ENCODE data around the gene ATCAY. TPM values are rescaled to one million over a fixed set of nuclear protein-coding genes. Genes with fewer than 3 reads are reported as not detected.

The ATCAY gene
- total RNA-seq, 3 donors from 2014 or later (not counting 1 experiment from before 2014, with no cell fraction given), result not detected

DNA sequence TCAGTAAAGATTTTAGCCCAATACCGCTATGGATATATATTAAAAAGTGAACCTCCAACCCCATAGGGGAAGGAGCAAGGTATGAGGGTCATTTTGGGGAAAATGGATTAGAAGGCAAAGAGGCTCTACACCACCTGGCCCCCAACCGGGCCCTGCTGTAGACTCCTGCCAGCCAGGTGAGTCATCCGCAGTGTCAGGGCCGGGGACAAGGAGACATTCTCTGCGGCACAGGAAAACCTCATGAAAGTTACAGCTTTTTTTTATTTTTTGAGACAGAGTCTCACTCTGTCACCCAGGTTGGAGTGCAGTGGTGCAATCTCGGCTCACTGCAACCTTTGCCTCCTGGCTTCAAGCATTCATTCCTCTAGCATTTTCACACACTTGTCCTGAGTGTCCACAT, 43.6 kb upstream of the ATCAY start:
- no peaks in the 10 kb centered on the region for H3K9me3 Mint-ChIP-seq
- H3K4me1 Mint-ChIP-seq, result no peaks in the 10 kb centered on the region
- no peak overlapping the region for H3K4me3 Mint-ChIP-seq
- peaks cover 0 to 2% of the 10 kb centered on the region in 2 donors for H3K27me3 Mint-ChIP-seq (ENCODE audit: low read depth in 2 of 2)
- H3K36me3 Mint-ChIP-seq, result no peaks in the 10 kb centered on the region
- ATAC-seq (no peak), DNase-seq (no peak)
- H3K4me1 ChIP-seq (ENCODE audit: control insufficient read depth, insufficient read depth, low read length), result no peaks in the 10 kb centered on the region
- H3K36me3 ChIP-seq (ENCODE audit: control insufficient read depth, insufficient read depth, low read length), result no peaks in the 10 kb centered on the region
- intact Hi-C loops (cut with micrococcal nuclease), result no loop called here
- H3K9me3 ChIP-seq (ENCODE audit: control insufficient read depth, insufficient read depth, low read length), result no peaks in the 10 kb centered on the region
- 92% methylated on average over 5 of the region's 6 CpGs for WGBS (ENCODE audit: insufficient coverage)
- H3K27ac Mint-ChIP-seq, result no peak overlapping the region
- TF ChIP-seq, protein P1, sequence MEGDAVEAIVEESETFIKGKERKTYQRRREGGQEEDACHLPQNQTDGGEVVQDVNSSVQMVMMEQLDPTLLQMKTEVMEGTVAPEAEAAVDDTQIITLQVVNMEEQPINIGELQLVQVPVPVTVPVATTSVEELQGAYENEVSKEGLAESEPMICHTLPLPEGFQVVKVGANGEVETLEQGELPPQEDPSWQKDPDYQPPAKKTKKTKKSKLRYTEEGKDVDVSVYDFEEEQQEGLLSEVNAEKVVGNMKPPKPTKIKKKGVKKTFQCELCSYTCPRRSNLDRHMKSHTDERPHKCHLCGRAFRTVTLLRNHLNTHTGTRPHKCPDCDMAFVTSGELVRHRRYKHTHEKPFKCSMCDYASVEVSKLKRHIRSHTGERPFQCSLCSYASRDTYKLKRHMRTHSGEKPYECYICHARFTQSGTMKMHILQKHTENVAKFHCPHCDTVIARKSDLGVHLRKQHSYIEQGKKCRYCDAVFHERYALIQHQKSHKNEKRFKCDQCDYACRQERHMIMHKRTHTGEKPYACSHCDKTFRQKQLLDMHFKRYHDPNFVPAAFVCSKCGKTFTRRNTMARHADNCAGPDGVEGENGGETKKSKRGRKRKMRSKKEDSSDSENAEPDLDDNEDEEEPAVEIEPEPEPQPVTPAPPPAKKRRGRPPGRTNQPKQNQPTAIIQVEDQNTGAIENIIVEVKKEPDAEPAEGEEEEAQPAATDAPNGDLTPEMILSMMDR (IDR thresholded peaks at IDR 0.05), result no peak
- H3K27me3 ChIP-seq (ENCODE audit: control insufficient read depth, insufficient read depth, low read length), result no peaks in the 10 kb centered on the region
- no peak overlapping the region for H3K4me3 ChIP-seq (ENCODE audit: low read length)
- H3K27ac ChIP-seq (ENCODE audit: low read length), result no peak overlapping the region

DNA sequence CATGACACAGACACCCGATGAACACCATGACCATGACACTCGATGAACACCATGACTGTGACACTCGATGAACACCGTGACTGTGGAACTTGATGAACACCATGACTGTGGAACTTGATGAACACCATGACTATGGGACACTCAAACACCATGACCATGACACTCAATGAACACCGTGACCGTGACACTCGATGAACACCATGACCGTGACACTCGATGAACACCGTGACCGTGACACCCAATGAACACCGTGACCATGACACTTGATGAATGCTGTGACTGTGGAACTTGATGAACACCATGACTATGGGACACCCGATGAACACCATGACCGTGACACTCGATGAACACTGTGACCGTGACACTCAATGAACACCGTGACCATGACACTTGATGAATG, 43.2 kb upstream of the ATCAY start:
- Histone ChIP-seq H3K4me3 (ENCODE audit: low read length) (no peak overlapping the region), H3K36me3 (ENCODE audit: control insufficient read depth, insufficient read depth, low read length) (no peaks in the 10 kb centered on the region), H3K27ac (ENCODE audit: low read length) (no peak overlapping the region), H3K4me1 (ENCODE audit: control insufficient read depth, insufficient read depth, low read length) (no peaks in the 10 kb centered on the region), H3K27me3 (ENCODE audit: control insufficient read depth, insufficient read depth, low read length) (no peaks in the 10 kb centered on the region), H3K9me3 (ENCODE audit: control insufficient read depth, insufficient read depth, low read length) (no peaks in the 10 kb centered on the region)
- no peak for ATAC-seq
- Mint-ChIP-seq H3K4me3 (no peak overlapping the region), H3K4me1 (no peaks in the 10 kb centered on the region), H3K27me3 (ENCODE audit: low read depth in 2 of 2) (peaks cover 0 to 2% of the 10 kb centered on the region in 2 donors), H3K9me3 (no peaks in the 10 kb centered on the region), H3K36me3 (no peaks in the 10 kb centered on the region), H3K27ac (no peak overlapping the region)
- TF ChIP-seq, protein P1 (IDR thresholded peaks at IDR 0.05), result no peak
- 97% methylated on average over 17 of the region's 17 CpGs for WGBS (ENCODE audit: insufficient coverage)
- intact Hi-C loops (cut with micrococcal nuclease), result no loop called here
- DNase-seq, result no peak

DNA sequence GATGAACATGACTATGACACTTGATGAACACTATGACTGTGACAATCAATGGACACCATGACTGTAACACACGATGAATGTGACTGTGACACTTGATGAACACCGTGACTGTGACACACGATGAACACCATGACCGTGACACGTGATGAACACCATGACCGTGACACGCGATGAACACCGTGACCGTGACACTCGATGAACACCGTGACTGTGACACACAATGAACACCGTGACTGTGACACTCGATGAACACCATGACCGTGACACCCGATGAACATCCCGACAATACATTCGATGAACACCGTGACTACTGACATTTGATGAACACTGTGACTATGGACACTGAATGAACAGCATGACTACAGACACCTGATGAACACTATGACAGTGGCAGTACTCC, 42.6 kb upstream of the ATCAY start:
- no peak overlapping the region for H3K4me3 Mint-ChIP-seq
- H3K9me3 ChIP-seq (ENCODE audit: control insufficient read depth, insufficient read depth, low read length), result no peaks in the 10 kb centered on the region
- H3K4me1 Mint-ChIP-seq, result no peaks in the 10 kb centered on the region
- peaks cover 0 to 2% of the 10 kb centered on the region in 2 donors for H3K27me3 Mint-ChIP-seq (ENCODE audit: low read depth in 2 of 2)
- H3K36me3 ChIP-seq (ENCODE audit: control insufficient read depth, insufficient read depth, low read length), result no peaks in the 10 kb centered on the region
- H3K9me3 Mint-ChIP-seq, result no peaks in the 10 kb centered on the region
- TF ChIP-seq, protein P1 (IDR thresholded peaks at IDR 0.05), result no peak
- H3K27ac Mint-ChIP-seq, result no peak overlapping the region
- H3K27ac ChIP-seq (ENCODE audit: low read length), result no peak overlapping the region
- H3K4me3 ChIP-seq (ENCODE audit: low read length), result no peak overlapping the region
- intact Hi-C loops (cut with micrococcal nuclease), result no loop called here
- no peaks in the 10 kb centered on the region for H3K4me1 ChIP-seq (ENCODE audit: control insufficient read depth, insufficient read depth, low read length)
- no peaks in the 10 kb centered on the region for H3K27me3 ChIP-seq (ENCODE audit: control insufficient read depth, insufficient read depth, low read length)
- WGBS (ENCODE audit: insufficient coverage), result 98% methylated on average over 19 of the region's 19 CpGs
- DNase-seq (no peak), ATAC-seq (no peak)
- H3K36me3 Mint-ChIP-seq, result no peaks in the 10 kb centered on the region

DNA sequence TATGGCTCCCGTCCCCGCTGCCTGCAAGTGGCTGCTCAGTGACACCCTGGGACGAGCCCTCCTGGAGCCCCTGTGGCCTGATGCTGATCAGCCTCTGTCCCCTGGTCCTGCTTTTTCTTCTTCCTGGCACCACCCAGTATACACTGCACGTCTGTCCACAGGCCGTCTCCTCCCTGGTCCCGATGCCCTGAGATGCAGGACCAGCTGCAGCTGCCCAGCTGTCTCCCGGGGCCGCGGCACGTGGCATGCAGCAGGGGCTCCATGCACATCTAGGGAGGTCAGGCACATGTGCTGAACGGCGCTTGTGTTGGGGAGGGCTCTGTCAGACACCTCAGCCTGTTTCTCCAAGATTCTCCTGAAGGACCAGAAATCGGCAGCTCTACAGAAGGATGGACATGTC, 41.8 kb upstream of the ATCAY start:
- ATAC-seq (no peak), DNase-seq (no peak)
- Histone ChIP-seq H3K9me3 (ENCODE audit: control insufficient read depth, insufficient read depth, low read length) (no peaks in the 10 kb centered on the region), H3K36me3 (ENCODE audit: control insufficient read depth, insufficient read depth, low read length) (no peaks in the 10 kb centered on the region), H3K27me3 (ENCODE audit: control insufficient read depth, insufficient read depth, low read length) (no peaks in the 10 kb centered on the region), H3K27ac (ENCODE audit: low read length) (no peak overlapping the region), H3K4me1 (ENCODE audit: control insufficient read depth, insufficient read depth, low read length) (no peaks in the 10 kb centered on the region), H3K4me3 (ENCODE audit: low read length) (no peak overlapping the region)
- Mint-ChIP-seq H3K4me3 (no peak overlapping the region), H3K36me3 (no peaks in the 10 kb centered on the region), H3K27me3 (ENCODE audit: low read depth in 2 of 2) (peaks cover 0 to 2% of the 10 kb centered on the region in 2 donors), H3K27ac (no peak overlapping the region), H3K4me1 (no peaks in the 10 kb centered on the region), H3K9me3 (no peaks in the 10 kb centered on the region)
- intact Hi-C loops (cut with micrococcal nuclease), result no loop called here
- TF ChIP-seq, protein P1 (IDR thresholded peaks at IDR 0.05), result no peak
- 91% methylated on average over 13 of the region's 13 CpGs for WGBS (ENCODE audit: insufficient coverage)
